ENCODE results near the gene MINAR1.
"Not testable (repeated sequence)": the region's sequence is repeated elsewhere in the genome, so short reads cannot be mapped to it uniquely, and the experiment has no call there.

The MINAR1 gene

DNA sequence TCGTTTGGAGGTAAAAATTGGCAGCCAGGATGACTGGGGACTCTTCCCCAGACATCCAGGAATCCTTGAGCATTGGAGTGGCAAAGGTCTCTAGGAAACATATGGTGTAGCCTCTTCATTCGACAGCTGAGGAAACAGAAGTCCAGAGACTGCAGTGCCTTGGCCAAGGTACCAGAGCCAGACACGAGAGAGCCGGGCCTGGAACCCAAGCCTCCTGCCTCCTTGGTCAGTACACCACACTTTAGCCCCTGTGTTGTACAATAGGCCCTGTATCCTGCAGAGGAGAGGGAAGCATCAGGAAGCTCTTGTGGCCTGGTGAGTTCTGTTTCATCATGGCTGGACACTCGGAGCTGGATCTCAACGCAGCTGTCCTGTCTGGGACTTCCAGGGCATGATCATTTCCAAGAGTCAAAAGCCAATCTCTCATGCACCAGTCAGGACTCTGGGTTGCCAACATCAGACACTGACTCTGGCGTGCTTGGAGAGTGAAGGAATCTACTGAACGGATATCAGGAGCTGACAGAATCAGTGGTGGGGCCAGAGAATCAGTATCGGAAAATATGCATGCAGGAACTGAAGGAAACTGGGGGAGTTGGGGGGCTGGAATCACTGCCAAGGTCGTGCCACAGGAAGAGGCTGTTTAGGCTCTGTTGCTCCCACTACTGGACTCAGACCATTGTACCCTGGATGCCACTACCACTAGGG, 6.4 kb upstream of the MINAR1 start:
- Mint-ChIP-seq H3K9me3 (no peaks in the 10 kb centered on the region), H3K4me1 (no peaks in the 10 kb centered on the region), H3K4me3 (no peak overlapping the region), H3K36me3 (no peaks in the 10 kb centered on the region), H3K27ac (no peak overlapping the region)
- peak in 1 of 2 donors; percentile 26 for DNase-seq (ENCODE audit: low spot score in 2 of 2)
- no peak for ATAC-seq

DNA sequence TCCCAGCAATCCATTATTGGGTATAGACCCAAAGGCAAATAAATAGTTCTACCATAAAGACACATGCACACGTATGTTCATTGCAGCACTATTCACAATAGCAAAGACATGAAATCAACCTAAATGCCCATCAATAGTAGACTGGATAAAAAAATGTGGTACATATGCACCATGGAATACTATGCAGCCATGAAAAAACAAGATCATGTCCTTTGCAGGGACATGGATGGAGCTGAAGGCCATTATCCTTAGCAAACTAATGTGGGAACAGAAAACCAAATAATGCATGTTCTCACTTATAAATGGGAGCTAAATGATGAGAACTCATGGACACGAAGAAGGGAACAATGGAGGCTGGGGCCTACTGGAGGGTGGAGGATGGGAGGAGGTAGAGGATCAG, 5.2 kb upstream of the MINAR1 start:
- H3K4me3 Mint-ChIP-seq, H3K9me3 Mint-ChIP-seq, ATAC-seq, H3K4me1 Mint-ChIP-seq, H3K36me3 Mint-ChIP-seq, H3K27ac Mint-ChIP-seq: not testable (repeated sequence)
- DNase-seq (ENCODE audit: low spot score in 2 of 2), result peak in 1 of 2 donors; percentile 7

DNA sequence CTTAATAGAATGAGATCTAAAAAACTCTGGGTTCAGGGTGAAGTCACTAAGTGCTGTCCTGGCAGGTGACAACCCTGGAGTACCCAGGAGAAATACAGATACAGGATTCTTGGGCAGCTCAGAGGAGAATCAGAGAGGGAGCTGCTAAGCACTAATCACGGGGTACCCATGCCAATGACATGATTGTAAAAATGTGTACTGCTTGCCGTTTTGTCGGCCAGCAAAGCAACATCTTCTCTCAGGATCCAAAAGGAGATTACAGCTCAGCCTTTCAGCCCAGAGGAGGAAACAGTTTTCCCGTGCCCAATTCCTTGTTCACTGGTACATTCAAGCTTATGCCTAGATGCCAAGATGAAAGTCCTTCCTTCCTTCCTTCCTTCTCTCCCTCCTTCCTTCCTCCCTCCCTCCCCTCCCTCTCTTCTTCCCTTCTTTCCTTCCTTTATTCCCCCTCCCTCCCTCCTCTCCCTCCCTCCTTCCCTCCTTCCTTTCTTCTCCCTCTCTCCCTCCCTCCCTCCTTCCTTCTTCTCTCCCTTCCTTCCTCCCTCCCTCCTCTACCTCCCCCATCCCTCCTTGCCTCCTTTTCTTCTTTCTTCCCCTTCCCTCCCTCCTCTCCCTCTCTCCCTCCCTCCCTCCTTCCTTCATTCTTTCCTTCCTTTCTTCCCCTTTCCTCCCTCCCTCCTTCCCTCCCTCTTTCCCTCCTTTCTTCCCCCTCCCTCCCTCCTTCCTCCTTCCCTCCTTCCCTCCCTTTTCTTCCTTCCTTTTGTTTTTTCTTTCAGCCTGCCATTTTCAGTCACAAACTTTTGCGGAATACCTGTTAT, 4.1 kb upstream of the MINAR1 start:
- ATAC-seq, result no peak
- no peak overlapping the region for H3K27ac Mint-ChIP-seq

DNA sequence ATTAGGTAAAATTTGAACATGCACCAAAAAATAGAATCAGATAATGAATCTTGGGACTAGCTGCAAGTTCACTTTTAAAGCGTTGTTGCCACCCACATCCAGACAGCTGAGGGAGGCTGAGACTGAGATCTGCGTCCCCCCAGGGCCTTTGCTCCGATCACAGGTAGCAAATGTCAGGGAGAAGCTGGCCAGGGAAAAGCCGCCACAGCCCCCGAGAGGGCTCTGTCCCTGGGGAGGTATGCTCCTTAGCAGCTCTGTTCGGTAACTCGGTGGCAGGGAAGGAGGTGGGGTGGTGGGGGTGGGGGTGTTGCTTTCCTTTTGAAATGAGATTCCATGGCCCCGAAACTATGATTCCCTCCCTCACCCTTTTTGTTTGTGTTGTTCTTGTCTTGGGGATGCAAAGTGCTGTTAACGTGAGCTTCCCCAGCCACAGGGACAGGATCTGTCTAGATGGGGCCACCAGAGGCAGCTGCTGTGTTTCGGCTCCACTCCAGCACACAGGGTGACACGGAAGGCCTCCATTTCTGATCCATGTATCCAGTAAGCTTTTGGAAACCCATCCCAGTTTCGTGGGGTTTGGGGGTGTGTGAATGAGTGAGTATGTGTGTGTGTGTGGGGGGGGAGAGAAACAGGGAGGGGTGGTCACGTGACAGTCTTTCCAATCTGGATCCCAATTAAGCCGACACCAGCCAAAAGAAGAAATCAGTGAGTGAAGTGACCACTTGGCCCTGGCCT, 1.1 kb upstream of the MINAR1 start:
- no peak for ATAC-seq
- no peaks in the 10 kb centered on the region for H3K4me1 Mint-ChIP-seq
- no peaks in the 10 kb centered on the region for H3K36me3 Mint-ChIP-seq
- no peak overlapping the region for H3K4me3 Mint-ChIP-seq
- no peak overlapping the region for H3K27ac Mint-ChIP-seq
- no peaks in the 10 kb centered on the region for H3K9me3 Mint-ChIP-seq
- peak in 1 of 2 donors; percentile 26 for DNase-seq (ENCODE audit: low spot score in 2 of 2)

More for the DNA sequence above, 4.1 kb upstream of the MINAR1 start:
- peak in 1 of 2 donors; percentile 2 for DNase-seq (ENCODE audit: low spot score in 2 of 2)
- Mint-ChIP-seq H3K9me3 (no peaks in the 10 kb centered on the region), H3K4me1 (no peaks in the 10 kb centered on the region), H3K36me3 (no peaks in the 10 kb centered on the region), H3K4me3 (no peak overlapping the region)

DNA sequence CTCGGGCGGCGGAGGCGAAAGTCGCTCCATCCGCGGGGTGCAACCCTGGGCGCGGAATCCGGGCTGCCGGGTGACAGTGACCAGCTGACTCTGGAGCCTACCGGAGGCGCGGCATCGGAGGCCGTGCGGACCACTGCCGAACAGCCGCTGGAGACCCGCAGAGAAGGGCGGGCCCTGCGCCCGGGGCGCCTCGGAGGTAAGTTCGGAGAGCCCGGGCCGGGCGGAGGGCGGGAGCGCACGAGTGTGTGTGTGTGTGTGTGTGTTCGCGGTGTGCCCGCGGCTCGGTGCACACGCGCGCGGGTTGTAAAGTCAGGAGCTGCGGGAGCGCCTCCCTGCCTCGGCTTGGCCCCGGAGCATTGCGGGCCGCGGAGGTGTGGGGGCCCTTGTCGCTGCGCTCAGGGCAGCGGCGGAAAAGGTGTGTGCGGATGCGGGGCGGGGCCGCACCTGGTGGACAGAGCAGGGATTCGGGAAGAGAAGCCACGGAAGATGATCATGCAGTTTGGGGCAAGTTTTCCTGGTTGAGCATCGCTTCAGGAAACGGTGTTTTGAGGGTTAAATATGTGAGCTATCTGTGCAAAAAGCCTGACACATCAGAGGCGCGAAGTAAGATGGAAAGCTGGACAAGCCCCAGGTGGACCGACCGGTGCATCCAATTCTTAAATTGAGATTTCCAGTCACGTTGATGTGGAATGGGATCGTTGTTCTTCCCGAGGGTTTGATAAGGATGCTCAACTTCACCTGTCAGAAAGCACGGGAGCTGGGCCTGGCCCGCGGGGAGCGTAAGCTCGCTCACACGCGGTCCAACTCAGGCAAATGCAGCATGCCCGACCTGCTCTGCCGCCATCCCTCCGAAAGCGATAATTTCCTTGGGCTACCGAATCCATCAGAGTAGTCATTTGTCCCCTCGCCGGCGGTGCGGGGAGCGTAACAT, 474 bp downstream of the MINAR1 start:
- no peaks in the 10 kb centered on the region for H3K4me1 Mint-ChIP-seq
- ATAC-seq, result no peak
- no peaks in the 10 kb centered on the region for H3K36me3 Mint-ChIP-seq
- peaks cover 5% of the 10 kb centered on the region for H3K9me3 Mint-ChIP-seq
- no peak overlapping the region for H3K4me3 Mint-ChIP-seq
- no peak overlapping the region for H3K27ac Mint-ChIP-seq
- peak in 1 of 2 donors; percentile 29 for DNase-seq (ENCODE audit: low spot score in 2 of 2)

DNA sequence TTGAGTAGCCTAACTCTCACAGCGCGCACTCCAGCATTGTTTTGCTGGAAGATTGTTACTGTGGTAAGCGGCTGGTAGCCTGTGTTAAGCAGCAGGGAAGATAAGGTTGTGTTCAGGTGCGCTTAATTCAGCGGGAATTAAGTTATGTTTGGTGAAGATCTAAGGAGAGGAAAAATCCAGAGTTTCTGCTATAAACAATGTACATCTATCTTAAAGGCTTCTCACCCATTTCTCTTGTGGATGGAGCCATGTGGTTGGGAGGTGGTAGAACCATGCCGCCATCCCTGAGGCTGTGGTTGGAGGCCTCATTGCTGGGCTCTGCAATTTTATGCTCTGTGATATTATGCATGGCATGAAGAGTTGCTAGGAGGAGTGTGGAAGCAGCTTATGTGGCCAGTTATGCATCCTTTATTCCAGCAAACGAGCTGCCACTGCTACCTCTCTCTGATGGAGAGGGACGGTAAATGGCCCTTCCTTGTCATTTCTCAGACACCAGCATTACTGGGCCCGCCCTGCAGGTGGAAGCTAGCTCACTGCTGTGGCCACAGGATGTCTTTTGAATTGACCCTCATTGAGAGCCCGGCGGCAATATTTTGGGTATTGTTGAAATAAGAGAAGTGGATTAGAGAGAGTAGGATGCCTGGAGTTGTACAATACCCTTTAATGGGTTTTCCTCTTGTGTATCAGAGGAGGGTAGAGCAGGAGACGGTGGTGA, 1.3 kb downstream of the MINAR1 start:
- Mint-ChIP-seq H3K4me3 (no peak overlapping the region), H3K9me3 (peaks cover 5% of the 10 kb centered on the region)

GRCh38 chr15:79434361-79434760, 2.2 kb downstream of the MINAR1 start:
- DNase-seq (ENCODE audit: low spot score in 2 of 2), result peak in 1 of 2 donors; percentile 17
- ATAC-seq, result no peak
- Mint-ChIP-seq H3K4me3 (no peak overlapping the region), H3K9me3 (peaks cover 5% of the 10 kb centered on the region), H3K27ac (no peak overlapping the region), H3K36me3 (no peaks in the 10 kb centered on the region), H3K4me1 (no peaks in the 10 kb centered on the region)

More for the DNA sequence above, 1.3 kb downstream of the MINAR1 start:
- Mint-ChIP-seq H3K4me1 (no peaks in the 10 kb centered on the region), H3K27ac (no peak overlapping the region), H3K36me3 (no peaks in the 10 kb centered on the region)
- no peak for ATAC-seq
- peak in 1 of 2 donors; percentile 38 for DNase-seq (ENCODE audit: low spot score in 2 of 2)

- Mint-ChIP-seq H3K4me3 (no peak overlapping the region), H3K9me3 (peaks cover 5% of the 10 kb centered on the region), H3K36me3 (no peaks in the 10 kb centered on the region), H3K27ac (no peak overlapping the region), H3K4me1 (no peaks in the 10 kb centered on the region)
- ATAC-seq (no peak), DNase-seq (ENCODE audit: low spot score in 2 of 2) (peak in 1 of 2 donors; percentile 29)
Observed at GRCh38 chr15:79436037-79436780, 4.1 kb downstream of the MINAR1 start.

DNA sequence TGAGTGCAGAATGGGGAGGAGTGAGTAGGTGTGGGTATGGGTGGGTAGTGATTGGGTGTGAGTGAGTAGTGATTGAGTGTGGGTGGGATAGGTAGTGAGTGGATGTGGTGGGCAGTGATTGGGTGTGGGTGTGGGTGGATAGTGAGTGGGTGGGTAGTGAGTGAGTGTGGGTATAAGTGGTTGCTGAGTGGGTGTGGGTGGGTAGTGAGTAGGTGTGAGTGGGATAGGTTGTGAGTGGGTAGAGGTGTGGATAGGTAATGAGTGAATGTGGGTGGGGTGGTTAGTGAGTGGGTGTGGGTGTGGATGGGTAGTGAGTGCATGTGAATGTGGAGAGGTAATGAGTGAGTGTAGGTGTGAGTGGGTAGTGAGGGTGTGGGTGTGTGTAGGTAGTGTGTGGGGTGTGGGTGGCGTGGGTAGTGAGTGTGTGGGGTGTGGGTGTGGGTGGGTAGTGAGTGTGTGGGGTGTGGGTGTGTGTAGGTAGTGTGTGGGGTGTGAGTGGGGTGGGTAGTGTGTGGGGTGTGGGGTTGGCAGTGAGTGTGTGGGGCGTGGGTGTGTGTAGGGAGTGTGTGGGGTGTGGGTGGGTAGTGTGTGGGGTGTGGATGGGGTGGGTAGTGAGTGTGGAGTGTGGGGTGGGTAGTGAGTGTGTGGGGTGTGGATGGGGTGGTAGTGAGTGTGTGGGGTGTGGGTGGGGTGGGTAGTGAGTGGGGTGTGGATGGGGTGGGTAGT, 5.3 kb downstream of the MINAR1 start:
- ATAC-seq (no peak), DNase-seq (ENCODE audit: low spot score in 2 of 2) (peak in 1 of 2 donors; percentile 18)
- H3K27ac Mint-ChIP-seq, result no peak overlapping the region
- H3K36me3 Mint-ChIP-seq, result no peaks in the 10 kb centered on the region
- peaks cover 5% of the 10 kb centered on the region for H3K9me3 Mint-ChIP-seq
- H3K4me1 Mint-ChIP-seq, result no peaks in the 10 kb centered on the region
- H3K4me3 Mint-ChIP-seq, result no peak overlapping the region

- DNase-seq (ENCODE audit: low spot score in 2 of 2) (peak in 1 of 2 donors; percentile 17), ATAC-seq (peak; percentile 26)
- Mint-ChIP-seq H3K36me3 (no peaks in the 10 kb centered on the region), H3K4me1 (no peaks in the 10 kb centered on the region), H3K4me3 (no peak overlapping the region), H3K9me3 (peaks cover 5% of the 10 kb centered on the region), H3K27ac (no peak overlapping the region)
Observed at GRCh38 chr15:79439236-79439635, 7.1 kb downstream of the MINAR1 start.

DNA sequence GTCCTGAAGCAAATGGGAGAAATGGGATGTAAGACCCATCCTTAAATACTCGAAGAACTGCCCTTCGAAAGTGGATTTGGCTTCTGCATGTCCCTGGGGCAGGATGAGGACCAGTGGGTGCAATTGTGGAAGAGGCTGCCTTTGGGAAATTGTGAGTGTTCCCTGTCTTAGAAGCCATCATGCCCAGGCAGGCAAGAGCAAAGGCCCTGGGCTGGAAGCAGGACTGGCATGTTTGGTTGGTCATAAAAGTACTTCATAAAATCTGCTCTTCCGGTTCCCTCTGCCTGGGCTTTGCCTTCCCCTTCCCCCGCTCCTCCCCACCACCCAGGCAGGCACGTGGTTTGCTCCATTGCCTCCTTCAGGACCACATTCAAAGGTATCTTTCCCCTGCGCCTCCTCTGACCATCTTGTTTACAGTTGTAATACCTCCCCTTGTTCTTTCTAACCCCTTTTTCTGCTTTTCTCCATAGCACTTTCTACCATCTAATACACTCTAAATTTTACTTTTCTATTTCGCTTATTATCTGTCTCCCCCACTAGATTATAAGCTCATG, 8.3 kb downstream of the MINAR1 start:
- Mint-ChIP-seq H3K36me3 (no peaks in the 10 kb centered on the region), H3K4me3 (no peak overlapping the region), H3K27ac (no peak overlapping the region), H3K4me1 (no peaks in the 10 kb centered on the region), H3K9me3 (peaks cover 5% of the 10 kb centered on the region)
- DNase-seq (ENCODE audit: low spot score in 2 of 2), result peak in 1 of 2 donors; percentile 4
- no peak for ATAC-seq

GRCh38 chr15:79442911-79443310, 10.8 kb downstream of the MINAR1 start:
- Mint-ChIP-seq H3K4me3 (no peak overlapping the region), H3K36me3 (no peaks in the 10 kb centered on the region), H3K9me3 (peaks cover 6% of the 10 kb centered on the region), H3K27ac (no peak overlapping the region), H3K4me1 (no peaks in the 10 kb centered on the region)
- DNase-seq (ENCODE audit: low spot score in 2 of 2), result peak in 1 of 2 donors; percentile 43
- ATAC-seq, result no peak

DNA sequence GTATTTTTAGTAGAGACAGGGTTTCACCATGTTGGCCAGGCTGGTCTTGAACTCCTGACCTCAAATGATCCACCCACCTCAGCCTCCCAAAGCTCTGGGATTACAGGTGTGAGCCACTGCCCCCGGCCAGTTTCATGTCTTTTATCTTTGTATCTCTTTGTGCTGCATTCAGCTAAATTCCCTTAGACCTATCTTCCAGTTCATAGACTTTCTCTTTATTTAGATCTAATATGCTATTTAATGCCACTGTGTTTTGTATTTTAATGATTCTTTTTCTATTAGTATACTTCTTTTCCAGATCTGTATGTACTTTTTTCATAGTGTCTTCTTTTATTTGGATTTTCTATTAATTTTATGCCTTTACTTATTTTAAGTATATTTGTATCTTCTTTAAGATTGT, 14.9 kb downstream of the MINAR1 start:
- Mint-ChIP-seq H3K36me3 (no peaks in the 10 kb centered on the region), H3K27ac (no peak overlapping the region), H3K4me1 (no peaks in the 10 kb centered on the region), H3K9me3 (peaks cover 6% of the 10 kb centered on the region), H3K4me3 (no peak overlapping the region)
- ATAC-seq (no peak), DNase-seq (ENCODE audit: low spot score in 2 of 2) (no peak)

All from stimulated activated effector memory CD8-positive, alpha-beta T cell treated with anti-CD3 and anti-CD28 coated beads, Interleukin-12 subunit alpha, Interleukin-12 subunit beta, amount 100 ng/mL, for 72 hours (primary cell).